NOMO-1 treated with dmso at 0.1 percent for 144 hours (cell line): ENCODE measurements around the gene MAGI1.
A peak's percentile ranks its signal among the peaks of the same experiment; 100 is the strongest.

Source experiments
- DNase-seq: peaks from one replicate; lab custom pipeline; 2025; ENCODE audit not compliant: unreplicated experiment; lab: John Stamatoyannopoulos, UW

Gene MAGI1

GRCh38 chr3:65448120-65448519, 590.6 kb downstream of the MAGI1 start:
- DNase-seq: no peak

- DNase-seq: no peak
These were observed 593.0 kb downstream of the MAGI1 start for GRCh38 chr3:65445573-65446169.

- DNase-seq: no peak
These were observed 594.3 kb downstream of the MAGI1 start for GRCh38 chr3:65444447-65444815.

- no peak for DNase-seq
These were observed 594.8 kb downstream of the MAGI1 start for GRCh38 chr3:65443739-65444446.

- no peak for DNase-seq
These were observed 599.0 kb downstream of the MAGI1 start for GRCh38 chr3:65439641-65440284.

GRCh38 chr3:65438612-65439011, 600.1 kb downstream of the MAGI1 start:
- DNase-seq: no peak

DNA sequence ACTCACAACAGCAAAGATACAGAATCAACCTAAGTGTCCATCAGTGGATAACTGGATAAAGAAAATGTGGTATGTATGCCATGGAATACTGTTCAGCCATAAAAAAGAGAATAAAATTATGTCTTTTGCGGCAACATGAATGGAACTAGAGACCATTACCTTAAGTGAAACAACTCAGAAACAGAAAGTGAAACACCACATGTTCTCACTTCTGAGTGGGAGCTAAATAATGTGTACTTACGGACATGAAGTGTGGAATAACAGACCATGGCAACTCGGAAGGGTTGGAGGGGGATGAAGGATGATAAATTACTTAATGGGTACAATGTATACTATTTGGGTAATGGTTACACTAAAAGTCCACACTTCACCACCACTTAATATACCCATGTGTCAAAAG, 600.6 kb downstream of the MAGI1 start:
- DNase-seq: no peak

DNA sequence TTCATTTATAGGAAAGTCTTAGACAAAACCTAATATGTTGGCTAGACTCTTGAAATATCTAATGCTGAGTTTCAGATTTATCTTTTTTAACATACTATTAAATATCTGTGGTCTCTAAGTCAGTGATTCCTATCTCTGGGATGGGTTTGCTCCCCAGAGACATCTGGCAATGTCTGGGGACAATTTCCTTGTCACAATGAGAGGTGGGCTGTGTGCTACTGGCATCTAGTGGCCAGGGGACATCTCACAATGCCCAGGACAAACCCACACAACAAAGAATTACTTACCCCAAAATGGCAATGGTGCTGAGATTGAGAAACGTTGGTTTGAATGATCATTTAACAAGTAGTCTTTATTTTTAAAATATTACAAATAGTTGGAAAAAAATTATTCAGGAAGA, 602.1 kb downstream of the MAGI1 start:
- no peak for DNase-seq

DNA sequence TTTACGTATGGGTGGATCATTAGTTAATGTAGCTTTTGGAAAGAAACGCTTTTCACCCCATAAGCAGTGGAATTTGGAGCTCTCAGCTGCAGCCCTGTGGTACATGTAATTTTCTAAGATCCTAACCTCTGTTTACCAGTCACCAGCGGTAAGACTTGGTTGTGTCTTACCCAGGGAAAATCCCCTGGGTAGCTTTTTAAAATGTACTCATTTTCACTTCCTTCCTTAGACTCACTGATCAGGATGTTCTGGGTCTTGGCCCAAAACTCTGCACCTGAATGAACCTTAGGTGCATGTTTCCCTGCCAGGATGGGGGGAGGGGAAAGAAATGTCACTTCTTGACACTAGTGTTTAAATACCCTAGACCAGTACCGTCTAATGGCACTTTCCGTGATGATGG, 605.2 kb downstream of the MAGI1 start:
- no peak for DNase-seq

DNA sequence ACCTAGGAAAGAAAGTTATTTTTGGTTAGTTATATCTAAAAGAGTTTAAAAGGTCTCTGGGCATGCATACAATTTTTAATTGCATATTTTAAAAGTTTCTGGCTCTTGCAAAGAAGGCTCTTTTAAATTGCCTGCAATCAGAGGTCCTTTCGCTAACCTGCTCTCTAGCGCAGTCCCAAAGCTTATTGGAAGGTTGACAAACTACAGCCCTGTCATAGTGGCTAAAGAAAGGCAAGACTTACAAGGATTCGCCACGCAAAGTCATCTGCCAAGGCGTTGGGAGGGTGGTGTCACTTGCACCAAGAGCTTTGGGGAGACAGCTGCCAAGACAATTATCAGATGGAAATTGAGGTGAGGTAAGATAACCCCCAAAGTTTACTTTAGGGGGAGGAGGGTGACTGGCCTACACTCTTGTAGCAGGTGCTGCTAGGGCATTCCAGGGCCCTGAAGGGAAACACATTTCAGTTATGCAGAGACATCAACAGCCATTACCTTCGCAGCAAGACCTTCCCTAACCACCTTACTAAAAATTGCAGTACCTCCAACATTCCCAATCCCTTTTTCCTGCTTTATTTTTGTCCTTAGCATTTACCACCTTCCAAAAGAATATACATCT, 606.2 kb downstream of the MAGI1 start:
- DNase-seq: no peak

DNA sequence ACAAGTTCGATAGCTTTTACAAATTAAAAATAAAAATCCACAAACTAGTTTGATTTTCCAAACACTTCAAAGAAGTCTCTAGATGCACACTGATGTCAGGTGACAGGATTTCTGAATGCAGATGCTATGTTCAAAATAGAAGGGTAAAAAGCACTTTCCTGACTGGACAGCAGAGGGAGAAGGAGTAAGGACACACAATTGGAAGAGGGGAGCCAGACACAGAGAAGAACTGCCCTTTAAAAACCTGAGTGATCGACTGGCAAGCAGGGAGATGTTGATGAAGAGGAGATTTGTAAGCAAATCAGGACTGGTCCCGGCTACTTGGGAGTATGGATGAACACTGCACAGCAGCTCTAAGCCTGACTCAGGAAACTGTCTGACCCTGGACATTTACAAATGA, 612.8 kb downstream of the MAGI1 start:
- no peak for DNase-seq

GRCh38 chr3:65422154-65422553, 616.6 kb downstream of the MAGI1 start:
- DNase-seq: no peak

DNA sequence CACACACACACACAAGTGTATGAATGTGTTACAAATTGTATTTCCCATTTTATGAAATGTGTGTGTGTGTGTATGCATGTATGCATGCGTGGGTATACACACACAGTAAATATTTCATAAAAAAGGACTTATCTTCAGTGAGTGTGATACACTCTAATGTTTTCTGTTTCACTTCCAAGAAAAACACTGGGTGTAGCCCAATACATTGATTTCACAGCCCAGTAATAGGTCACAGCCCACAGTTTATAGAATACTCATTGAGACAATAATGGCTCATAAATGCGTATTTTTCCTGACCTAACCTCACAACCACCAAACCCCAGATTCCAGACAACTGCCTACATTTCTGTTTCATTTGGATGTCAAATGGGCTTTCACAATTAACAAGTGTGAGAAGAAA, 619.5 kb downstream of the MAGI1 start:
- DNase-seq: no peak

- DNase-seq: no peak
These were observed 624.8 kb downstream of the MAGI1 start for GRCh38 chr3:65413891-65414290.

DNA sequence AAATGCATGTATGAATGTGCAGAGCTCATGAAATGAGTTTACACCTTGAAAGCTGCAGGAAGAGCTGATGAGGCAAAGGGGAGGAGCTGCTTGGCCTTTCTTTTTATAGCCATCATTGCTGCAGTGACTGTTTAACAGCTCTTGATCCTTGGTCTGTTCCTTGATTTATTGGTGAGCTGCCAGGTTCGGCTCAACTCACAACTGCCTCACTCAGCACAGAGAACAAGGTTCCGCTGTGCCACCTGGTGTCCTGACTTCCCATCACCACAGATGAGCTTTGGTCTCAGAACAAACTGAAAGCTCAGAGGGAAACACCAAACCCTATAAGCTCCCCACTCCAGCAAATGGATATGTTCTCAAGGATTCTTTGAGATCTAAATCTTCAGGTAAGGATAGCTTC, 626.1 kb downstream of the MAGI1 start:
- peak; percentile 47 for DNase-seq

DNA sequence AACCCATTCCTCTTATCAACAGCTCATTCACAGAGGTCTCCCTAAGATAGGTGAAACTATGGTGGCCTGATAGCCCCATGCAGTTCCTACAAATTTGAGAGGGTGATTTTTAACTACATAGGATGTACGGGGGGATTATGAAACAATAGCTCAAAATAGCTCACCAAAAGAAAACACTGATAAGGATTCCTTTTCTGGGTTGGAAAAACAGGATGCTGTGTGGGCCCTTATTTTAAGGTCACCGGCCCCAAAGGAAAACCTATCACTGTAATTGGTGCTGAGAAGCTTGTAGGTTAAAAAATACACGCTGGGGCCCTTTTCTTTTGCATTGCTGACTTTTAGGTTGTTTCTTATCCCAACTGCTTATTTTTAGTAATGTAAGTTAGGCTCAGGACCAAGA, 627.4 kb downstream of the MAGI1 start:
- no peak for DNase-seq

DNA sequence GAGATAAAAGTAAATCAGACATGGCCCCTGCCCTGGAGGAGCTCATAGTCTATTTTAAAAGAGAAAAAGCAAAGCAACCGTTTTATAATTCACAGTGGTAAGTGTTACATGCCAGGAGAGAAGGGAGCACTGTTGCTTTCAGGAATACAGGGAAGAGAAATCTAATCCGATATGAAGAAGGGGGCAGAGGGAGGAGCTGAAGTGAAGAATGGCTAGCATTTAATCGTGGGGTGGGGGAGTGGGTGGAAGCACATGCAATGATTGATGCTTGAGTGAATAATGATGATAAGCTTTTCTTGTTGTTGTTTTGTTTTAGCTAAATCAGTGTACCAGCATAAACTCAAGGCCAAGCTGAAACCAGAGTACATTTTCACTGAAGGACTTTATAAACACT, 629.5 kb downstream of the MAGI1 start:
- DNase-seq: no peak

GRCh38 chr3:65408531-65409175, 630.1 kb downstream of the MAGI1 start:
- no peak for DNase-seq

DNA sequence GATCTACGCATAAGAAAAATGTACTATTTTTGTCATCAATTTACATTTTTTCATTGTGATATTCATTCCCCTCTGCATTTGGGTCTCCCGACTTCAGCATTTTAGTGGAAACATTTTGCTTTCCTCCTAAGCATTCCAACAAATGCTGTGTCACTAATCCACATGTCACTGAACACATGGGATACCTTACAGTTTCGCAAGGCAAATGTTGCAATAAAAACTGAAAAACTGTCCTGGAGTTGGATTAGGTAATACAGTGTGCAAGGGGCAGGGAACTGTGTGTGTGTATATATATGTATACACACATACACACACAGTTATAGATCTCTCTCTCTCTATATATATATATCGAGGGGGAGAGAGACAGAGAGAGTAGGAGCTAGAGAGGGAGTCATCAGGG, 632.2 kb downstream of the MAGI1 start:
- DNase-seq: peak; percentile 50

GRCh38 chr3:65402597-65402996, 636.1 kb downstream of the MAGI1 start:
- no peak for DNase-seq
